A549 treated with AZD2906 at 1 μM for 4 hours (cell line): ENCODE results near the gene UBB. TPM values are rescaled to one million over a fixed set of nuclear protein-coding genes. Genes with fewer than 3 reads are reported as not detected.

Experiments
- total RNA-seq: library from RNA; stranded (reverse); fragments of 200-300 nt; extraction: Qiagen RNA extraction; gene quantifications from 5 replicates; pipeline ENCODE4 v1.2.3, GENCODE V29; 2022

UBB gene
- 1,868 to 2,263 TPM (median 2,004 TPM) in 5 replicates for total RNA-seq

GRCh38 chr17:16380640-16381495 lies at the start of gene UBB:
TSS of gene UBB (plus strand) at chr17:16381091. CDS start at chr17:16381908, 817 bp downstream.

GRCh38 chr17:16353317-16354174 lies 27.3 kb upstream of the UBB start, which contains the start of gene CENPV:
TSS of gene CENPV (minus strand) at chr17:16353469. CDS start at chr17:16353436, 33 bp downstream.

GRCh38 chr17:16415031-16415924 lies 34.4 kb downstream of the UBB start, which contains the start of gene TRPV2:
TSS of gene TRPV2 (plus strand) at chr17:16415571. CDS start at chr17:16417669, 2,098 bp downstream.

Other genes with a start within 250 kb of the UBB start
- gene NCOR1, start 165.6 kb upstream of the UBB start, total RNA-seq, result 66.2 to 90.1 TPM (median 70.3 TPM) in 5 replicates
- 15.3 to 21.6 TPM (median 17.0 TPM) in 5 replicates for gene PIGL, start 163.9 kb upstream of the UBB start, total RNA-seq
- gene CENPV, start 27.6 kb upstream of the UBB start, total RNA-seq, result 121 to 154 TPM (median 148 TPM) in 5 replicates
- 0.36 to 0.83 TPM (median 0.53 TPM) in 5 replicates for gene TRPV2, start 34.5 kb downstream of the UBB start, total RNA-seq
- 0.99 to 1.3 TPM (median 1.1 TPM) in 5 replicates for gene LRRC75A, start 111.1 kb downstream of the UBB start, total RNA-seq
- gene ZNF287, start 188.1 kb downstream of the UBB start, total RNA-seq, result 10.9 to 17.4 TPM (median 13.5 TPM) in 5 replicates